GM21390 (cell line): Measurements from ENCODE around the gene PFDN4.
A peak's percentile ranks its signal among the peaks of the same experiment; 100 is the strongest.

Source experiments
- ATAC-seq: cut with Tn5 transposase; IDR thresholded peaks from one replicate; pipeline ENCODE4 v1.9.1; 2021; ENCODE audit not compliant: unreplicated experiment

PFDN4 gene

DNA sequence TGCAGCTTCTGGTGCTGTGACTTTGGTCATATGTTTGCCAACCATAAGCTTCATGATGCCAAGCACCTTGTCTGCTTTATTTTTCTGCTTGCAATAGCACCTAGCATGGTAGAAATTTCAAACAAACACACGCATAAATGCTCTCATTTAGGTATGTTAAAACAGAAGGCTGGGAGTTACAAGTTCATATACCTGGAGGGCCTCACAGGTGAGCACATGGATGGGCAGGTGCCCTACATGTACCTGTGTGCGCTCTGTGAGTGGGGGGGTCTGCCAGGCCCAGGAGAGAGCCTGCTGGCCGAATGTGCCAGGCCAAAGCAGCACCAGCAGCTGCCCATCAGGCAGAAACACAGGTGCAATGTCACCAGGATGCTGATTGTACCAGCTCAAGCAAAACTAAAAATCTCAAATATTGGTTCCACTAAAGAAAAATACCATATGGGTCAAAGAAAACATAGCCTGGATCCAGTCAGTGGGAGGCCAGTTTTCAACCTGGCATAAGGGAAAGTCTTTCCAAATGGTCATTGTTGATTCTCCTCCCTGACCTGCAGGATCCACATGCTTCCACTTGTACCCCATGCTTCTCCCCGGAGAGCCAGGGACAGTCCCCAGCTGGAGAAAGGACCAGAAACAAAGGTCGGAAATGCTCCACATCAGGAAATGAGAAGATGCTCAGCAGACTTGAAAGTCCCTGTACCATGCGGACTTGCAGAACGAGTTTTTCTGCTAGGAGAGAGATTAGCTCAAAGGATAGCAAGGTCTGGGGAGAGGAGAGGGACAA is 7.2 kb upstream of the PFDN4 start:
- ATAC-seq: no peak

DNA sequence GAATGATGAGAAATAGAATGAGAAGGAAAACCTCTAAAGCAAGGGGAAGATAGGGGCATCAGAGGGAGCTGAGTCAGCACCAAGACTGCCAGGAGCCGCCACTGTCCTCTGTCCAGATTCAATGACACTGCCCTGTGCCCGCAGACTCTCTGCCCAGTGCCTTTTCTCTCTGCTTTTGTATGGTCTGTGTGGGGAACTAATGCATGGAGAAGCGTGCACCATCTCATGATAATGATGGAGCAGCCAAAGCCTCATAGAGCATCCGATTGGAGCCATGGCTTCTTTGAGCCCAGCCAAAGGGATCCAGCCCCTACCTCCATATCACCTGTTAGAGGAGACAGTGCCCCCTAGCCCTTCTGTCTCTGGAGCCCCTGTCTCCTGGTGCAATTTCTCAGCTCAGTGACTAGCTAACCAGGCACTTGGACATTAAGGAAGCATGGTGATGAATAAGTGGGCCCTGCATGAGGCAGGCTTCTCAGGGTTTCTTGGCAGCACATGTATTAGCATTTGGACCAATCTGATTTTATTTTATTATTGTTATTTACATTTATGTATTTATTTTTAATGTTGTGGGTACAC is 6.5 kb upstream of the PFDN4 start:
- no peak for ATAC-seq

DNA sequence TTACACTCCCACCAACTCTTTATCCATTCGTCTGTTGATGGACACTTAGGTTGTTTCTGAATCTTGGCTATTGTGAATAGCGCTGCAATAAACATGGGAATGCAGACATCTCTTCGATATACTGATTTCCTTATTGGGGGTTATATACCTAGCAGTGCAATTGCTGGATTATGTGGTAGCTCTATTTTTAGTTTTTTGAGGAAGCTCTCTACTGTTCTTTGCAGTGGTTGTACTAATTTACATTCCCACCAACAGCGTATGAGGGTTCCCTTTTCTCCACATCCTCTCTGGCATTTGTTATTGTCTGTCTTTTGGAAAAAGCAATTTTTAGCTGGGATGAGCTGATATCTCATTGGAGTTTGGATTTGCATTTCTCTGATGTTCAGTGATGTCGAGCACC is 4.6 kb upstream of the PFDN4 start:
- ATAC-seq: no peak

DNA sequence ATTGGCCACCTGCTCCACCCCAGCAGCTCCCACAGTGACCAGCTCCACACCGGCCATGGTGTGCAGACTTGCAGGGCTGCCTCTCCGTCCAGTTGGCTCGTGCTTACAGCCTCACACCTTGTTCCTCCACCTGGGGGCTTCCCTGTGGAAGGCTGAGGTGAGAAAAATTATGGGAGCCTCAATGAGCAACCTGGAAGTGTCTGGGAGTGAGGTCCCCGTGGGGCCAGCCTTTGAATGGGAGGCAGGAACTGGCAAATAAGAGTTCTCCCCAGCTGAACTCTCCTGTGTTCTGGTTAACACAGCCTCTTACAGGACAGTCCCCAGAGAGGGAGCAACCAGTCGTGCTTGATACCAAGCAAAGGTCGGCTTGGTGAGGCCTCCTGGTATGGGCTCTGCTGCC is 3.8 kb upstream of the PFDN4 start:
- no peak for ATAC-seq

DNA sequence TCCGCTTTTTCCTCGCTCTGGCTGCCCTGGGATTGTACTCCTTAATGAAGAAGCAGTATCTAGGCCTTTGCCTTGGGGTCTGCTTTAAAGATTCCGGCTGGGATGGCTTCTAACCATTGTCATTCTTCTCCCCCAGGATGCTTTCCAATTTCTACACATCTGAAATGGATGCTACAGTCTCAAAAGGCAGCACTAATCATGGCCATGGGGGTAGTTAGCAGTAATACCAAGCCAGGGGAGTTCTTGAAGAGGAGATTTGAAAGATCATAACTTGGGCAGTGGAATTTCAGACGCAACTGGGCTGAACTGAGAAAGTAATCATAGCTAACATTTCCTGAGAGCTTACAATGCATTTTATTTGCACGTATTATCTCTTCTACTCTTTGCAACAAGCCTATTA is 3.4 kb upstream of the PFDN4 start:
- ATAC-seq: no peak

DNA sequence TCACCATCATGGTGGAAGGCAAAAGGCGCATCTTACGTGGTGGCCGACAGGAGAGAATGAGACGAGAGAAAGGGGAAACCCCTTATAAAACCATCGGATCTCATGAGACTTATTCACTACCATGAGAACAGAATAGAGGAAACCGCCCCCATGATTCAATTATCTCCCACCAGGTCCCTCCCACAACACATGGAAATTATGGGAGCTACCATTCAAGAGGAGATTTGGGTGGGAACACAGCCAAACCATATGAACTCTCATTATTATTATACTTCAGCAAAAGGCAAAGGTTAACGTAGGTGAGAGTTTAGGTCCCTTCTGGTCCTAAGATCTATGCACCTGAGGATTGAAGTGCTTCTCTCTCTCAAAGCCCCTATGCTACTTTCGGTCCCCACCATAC is 2.4 kb upstream of the PFDN4 start:
- ATAC-seq: no peak

DNA sequence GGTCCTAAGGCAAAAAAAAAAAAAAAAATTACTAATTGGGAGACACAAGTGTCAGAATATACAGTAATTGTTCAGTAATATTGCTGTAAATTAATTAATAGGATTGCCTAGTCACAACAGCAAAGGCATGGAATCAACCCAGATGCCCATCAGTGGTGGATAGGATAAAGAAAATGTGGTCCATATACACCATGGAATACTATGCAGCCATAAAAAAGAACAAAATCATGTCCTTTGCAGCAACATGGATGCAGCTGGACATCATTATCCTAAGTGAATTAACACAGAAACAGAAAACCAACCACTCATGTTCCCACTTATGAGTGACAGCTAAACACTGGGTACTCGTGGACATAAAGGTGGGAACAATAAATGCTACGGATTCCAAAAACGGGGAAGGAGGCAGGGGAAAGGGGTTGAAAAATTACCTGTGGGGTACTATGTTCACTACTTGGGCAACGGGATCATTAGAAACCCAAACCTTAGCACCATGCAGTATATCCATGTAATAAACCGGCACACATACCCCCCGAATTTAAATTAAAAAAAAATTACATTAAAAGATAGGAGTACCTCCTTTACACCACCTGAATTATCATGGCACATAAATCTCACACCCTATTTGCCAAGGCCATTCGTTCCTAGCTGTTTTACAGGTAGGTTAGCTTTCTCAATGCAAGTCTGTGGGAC is 689 bp upstream of the PFDN4 start:
- no peak for ATAC-seq

DNA sequence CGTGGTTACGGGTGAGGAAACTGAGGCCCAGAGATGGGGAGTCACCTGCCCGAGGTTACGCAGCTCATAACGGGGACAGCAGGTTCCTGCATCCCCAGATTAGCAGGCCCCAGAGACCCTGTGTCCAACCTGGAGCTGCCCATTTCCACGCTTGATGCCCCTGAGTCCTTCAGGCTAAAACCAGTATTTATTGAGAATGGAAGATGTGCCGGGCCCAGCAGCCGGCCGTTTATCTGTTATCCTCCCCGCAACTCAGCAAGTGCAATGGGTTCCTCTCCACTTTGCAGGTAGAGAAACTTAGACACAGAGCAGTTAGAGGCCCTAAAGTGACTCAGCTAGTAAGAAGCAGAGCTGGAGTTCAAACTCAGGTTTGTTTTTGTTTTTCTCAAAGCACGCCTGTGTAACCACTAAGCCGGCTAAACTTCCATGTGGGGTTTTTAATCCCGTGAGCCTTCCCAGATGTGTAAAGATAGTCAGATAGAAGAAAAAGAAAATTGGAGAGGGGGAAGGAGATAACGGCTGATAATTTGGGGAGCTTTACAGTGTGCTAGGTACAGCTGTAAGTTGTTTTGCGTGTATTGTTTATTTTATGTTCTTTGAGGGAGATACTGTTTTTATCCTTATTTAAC is 775 bp downstream of the PFDN4 start:
- peak; percentile 5 for ATAC-seq

DNA sequence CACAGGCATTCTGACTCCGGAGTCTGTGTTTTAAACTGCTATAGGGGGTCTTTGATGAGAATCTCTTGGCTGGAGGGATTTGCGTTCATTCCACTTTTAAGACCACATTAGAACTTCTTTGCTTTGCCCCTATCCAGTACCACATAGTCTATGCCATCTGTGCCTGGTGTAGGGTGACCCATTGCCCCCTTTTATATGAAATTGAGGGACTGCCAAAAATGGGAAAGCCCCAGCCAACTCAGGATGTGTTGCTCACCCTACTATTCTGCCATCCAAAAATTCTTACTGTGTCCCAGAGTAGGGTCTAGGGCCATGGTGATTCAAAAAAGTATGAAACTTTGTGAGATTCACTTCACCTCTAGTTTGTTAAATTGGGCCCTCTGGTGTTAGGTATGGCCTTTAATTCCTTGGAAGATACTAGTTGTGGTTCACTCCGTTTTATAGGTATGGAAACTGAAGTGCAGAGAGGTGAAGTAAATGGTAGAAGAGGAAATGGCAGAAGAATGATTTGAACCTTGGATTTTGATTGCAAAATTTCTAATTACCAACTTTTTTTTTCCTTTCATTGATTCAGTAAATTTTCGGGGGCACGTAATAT is 1.4 kb downstream of the PFDN4 start:
- ATAC-seq: no peak

DNA sequence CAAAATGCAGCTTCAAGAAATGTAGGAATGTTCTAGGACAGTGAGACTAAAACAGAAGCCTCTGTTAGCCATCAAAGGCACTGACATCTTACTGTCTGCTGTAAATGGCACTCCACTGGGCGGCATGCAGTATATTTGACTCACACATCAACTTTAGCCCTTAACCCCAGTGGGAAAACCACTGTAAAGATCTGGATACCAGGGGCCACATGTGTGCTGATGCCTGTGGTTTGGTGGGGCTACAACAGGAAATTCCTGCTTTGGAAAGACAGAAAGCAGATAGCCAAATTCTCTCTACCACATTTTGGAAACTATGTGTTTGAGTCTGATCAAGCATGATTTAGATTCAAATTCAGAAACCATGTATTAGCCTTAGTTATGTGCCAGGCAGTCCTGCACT is 4.3 kb downstream of the PFDN4 start:
- ATAC-seq: no peak

DNA sequence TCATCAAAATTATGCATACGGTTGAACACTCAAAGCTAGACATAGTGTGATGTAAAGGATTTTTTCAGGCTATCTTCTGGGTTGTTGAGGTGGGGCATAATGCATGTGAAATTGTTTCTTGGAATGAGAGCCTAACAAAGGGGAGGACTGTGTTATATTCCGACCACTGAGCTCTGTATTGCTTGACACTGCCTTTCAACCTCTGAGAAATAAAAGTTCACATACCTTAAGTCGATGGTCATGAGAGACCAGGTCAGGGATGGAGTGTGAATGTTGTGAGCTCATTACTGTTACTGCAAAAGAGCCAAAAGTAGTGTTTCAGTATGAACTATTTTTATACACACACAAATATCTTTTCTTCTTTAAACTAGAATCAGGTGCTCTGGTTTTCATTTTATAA is 5.0 kb downstream of the PFDN4 start:
- no peak for ATAC-seq

DNA sequence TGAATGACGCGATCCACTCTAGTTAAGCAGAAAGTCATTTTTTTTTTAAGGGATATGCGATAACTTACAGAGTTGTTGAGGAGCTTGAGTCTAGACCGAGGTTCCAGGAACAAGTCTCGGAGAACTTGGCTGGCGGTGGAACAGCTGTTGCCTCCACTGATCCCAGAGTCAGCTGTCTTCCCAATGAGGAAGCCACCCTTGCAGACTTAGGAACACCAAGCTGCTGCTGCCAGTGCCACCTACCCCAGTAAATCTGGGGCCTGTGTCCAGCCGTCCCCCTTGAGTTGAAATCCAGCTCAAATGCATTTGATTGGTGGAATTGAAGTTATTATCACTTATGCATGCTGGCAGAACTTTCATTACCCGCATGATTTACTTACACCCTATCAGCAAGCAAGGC is 6.7 kb downstream of the PFDN4 start:
- no peak for ATAC-seq

DNA sequence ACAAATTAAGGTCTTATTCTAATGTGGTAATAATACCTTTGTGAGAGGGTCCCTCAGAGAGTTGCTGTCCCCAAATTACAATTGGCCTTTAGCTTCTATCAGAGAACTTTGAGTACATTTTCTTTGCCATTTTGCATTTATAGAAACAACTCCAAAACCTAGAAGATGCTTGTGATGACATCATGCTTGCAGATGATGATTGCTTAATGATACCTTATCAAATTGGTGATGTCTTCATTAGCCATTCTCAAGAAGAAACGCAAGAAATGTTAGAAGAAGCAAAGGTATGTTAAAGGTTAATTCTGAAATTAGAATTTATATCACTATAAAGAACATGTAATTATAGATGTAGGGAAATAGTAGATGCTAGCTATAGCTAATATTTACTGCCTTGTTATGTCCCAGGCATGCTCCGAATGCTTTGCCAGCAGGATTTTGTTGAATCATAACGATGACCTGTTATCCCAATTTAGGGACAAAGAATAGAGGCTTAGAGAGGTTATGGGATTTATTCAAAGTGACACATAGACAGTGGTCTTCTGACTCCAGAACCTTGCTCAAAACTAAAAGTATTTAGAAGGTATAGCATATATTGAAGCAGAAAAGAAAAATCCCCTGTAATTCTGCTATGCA is 7.4 kb downstream of the PFDN4 start:
- no peak for ATAC-seq

DNA sequence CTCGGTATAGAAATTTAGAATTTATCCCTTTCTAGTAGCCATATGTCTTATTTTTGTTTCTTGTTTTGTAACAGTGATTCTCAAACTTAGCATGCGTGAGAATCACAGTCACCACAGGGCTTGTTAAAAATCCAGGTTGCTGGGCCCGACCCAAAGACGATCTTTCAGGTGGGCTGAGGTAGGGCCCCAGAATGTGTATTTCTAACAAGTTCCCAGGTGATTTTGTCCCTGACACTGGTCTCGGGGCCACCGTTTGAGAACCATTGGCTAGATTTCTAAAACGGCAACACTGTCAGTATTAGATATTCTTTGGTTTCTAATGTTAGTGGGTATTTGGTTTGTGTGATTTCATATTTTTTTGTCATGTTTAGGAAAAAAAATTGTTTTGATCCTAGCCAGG is 9.9 kb downstream of the PFDN4 start:
- ATAC-seq: no peak

DNA sequence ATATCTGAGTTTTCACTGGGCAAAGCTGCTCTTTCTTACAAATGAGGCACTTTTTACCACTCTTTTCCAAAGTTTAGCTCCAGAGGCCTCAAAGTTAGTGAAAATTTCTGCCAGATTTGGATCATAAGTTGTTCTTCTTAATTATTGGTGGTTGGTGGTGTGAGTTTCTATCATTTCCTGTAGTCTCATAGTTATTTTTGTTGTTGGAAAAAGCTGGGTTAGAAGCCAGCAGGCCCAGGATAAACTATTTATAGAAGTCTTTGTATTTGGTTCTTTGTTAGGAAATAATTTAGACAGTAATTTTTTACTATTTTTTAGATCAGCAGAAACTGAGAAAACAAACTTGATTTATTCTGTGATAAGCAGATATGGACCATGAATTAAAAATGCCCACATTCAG is 10.6 kb downstream of the PFDN4 start:
- ATAC-seq: no peak

DNA sequence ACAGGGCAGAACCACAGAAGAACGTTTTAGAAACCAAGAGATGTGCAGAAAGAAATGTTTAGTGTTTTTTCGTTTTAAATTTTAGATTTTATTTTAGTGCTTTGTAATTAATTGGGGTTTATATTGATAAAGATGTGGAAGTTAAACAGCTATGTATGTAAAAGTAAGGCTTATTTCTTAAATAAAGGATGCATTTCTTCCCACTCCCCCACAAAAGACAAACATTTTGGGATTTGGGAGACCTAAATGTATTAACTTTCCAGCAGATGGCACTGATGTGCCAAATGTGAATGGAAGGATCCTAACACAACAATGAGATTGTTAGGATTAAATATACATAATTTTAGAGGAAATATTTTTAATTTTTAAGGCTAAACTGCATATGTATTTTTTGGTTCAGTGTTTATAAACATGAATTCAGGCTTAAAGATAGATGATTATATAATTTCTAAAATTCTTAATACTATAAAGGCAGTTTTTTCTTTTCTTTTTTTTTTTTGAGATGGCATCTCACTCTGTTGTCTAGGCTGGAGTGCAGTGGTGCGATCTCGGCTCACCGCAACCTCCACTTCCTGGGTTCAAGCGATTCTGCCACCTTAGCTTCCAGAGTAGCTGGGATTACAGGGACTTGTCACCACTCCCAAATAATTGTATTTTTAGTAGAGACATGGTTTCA is 12.0 kb downstream of the PFDN4 start:
- no peak for ATAC-seq

DNA sequence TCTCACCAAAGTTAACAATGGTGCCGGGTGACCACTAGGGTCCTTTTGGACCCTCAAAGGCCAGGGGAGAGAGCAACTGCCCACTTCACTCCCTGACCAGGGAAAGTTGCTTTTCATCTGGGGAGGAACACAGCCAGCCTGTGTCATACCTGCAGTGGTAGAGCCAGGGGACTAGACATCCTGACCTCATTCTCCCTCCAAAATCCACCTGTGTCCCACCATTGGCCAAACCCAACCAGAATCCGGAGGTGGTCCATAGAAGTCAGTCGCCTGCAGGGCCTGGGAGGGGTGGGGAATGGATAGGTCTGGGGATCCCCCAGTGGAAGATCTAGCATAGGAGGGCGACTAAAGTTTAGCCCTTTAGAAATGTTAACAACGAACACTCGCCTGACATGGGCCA is 12.8 kb downstream of the PFDN4 start:
- ATAC-seq: no peak

DNA sequence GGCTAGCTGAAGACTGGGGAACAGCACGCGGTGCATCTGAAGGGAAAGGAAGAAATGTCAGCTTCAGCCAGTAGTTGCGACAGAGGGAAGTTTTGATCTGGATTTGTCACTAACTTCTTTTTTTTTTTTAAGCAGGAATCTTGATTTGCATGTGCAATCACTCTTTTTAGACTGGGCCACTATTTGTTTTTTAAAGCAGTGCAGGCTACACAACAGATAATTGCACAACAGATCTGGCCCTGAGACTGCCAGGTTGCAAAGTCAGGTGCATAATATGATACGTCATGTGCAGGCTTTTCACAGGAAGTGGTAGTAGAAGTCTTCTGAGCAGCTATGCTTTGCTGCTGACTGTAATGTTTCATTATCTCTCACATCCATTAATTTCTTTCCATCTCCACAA is 13.5 kb downstream of the PFDN4 start:
- ATAC-seq: no peak

DNA sequence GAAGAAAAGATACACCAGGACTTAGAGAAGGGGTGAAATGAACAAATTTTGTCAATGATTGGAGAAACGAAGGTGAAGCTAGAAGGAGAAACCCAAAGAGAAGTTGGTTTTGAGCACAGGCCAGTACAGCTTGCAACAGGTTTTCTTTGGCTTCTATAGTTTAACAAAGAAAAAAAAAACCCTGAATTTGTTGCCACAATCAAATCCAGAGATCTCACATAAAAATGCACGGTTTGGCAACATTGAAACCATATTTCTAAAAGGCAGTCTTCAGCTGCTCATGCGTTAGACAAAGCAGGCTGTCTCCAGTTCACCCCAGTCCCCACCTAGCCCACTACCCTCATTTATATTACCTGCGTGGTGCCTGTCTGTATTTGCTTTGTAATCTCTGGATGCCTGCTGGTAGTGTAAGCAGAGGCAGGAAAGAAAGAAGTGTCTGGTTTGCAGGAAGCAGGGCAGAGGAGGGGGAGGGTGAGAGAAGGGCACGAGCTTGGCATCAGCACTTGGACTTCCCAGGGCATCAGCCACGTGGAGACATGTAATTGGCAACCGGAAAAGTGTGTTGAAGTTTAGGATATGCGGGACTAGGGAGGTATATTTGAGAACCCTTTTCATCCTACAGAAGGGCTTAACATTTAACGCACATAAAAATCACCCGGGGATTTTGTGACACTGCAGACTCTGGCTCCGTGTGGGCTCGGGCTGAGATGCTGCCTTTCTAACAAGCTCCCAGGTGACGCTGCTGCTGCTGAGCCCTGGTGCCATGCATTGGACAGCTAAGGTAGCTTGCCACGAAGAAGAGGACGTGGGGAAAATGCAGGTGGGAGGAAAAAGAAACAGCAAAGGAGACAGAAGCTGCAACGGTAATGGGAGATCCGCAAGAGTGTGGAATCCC is 14.4 kb downstream of the PFDN4 start:
- ATAC-seq: no peak

DNA sequence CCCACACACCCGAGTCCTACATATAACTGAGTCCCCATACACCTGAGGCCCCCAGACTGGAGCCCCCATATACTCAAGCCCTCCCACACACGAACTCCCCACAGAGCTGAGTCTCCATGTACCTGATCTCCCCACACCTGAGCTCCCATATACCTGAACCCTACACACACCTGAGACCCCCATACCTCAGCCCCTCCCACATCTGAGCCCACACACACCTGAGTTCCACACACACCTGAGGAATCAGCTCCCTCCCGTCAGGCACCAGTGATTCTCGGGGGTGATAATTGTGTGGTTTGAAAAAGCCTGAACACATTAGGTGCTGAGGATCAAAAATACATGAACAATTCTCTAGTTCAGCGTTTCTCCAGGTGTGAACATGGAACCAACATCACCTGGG is 15.4 kb downstream of the PFDN4 start:
- ATAC-seq: no peak
